Raji (cell line): Measurements from ENCODE around the gene GSK3B.

Source experiments
- POLR2A ChIP-seq: IDR thresholded peaks from 2 replicates; pipeline ENCODE4 v1.6.1; 2011; ENCODE audit warnings: low read depth, low read length, control low read depth; ENCODE audit not compliant: insufficient read depth

The GSK3B gene

DNA sequence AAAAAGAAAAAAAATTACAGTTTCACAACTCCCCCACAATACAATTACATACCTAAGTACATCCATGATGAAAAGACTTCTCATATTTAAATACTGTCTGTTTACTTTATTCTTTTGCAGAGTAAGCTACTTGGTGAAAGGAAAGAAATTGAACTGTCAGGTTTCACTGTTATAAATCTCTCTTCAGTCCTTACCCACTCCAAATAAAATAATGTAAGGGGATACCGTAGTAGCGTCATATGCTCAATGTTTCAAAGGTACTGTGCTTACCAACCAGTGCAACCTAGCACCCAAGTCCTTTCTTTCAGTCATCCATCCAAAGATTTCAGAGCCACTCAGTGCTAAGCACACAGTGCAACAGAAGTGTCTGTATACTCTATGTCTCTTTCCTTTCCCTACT is 13.4 kb downstream of the GSK3B start:
- TF ChIP-seq POLR2A: no peak

DNA sequence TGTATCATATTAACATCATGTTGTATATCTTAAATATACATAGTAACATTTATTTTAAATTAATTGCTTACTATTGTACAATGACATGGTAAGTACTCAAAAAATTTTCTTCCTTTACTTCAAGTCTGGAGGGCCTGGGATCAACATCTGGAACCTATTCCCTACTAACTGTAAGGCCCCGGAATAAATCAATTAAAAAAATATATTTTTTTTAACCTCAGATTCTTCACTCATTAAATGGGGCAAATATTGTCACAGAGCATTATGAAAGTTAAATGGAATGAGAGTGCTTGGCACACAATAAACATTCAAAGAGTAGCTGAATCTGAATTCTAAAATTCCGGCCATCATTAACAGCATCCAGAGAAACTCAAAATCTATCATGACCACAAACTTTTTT is 16.5 kb downstream of the GSK3B start:
- no peak for TF ChIP-seq POLR2A

DNA sequence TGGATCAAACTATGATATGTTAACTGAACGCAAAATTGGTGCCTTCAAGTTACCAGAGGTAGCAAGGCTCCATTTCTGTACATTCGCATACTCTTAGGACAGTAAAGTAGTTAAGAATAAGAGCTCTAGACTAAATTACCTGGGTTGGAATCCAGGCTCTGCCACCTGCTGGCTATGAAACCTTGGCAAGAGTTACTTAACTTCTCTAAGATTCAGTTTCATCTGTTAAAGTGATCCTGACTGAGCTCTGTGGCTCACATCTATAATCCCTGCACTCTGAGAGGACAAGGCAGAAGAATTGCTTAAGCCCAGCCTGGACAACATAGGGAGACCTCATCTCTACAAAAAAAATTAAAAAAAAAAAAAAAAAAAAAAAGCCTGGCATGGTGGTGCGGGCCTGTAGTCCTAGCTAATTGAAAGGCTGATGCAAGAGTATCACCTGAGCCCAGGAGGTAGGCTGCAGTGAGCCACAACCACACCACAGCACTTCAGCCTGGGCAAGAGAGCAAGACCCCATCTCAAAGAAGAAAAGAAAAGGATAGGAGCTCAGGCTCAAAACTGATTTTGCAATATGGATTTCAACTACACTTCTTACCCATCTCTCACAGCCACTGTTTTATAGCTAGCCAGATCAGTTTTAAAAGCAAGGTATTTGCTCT is 21.3 kb downstream of the GSK3B start:
- no peak for TF ChIP-seq POLR2A

DNA sequence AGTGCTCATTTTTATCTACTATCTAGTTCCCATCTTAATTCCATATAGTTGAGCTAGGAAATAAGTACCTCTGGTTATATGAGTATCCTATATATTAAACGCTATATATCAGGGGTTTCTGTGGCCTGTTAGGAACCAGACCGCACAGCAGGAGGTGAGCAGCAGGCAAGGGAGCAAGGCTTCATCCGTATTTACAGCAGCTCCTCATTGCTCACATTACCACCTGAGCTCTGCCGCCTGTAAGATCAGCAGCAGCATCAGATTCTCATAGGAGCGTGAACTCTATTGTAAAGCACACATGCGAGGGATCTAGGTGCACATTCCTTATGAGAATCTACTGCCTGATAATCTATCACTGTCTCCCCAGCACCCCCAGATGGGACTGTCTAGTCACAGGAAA is 23.0 kb downstream of the GSK3B start:
- TF ChIP-seq POLR2A: no peak

DNA sequence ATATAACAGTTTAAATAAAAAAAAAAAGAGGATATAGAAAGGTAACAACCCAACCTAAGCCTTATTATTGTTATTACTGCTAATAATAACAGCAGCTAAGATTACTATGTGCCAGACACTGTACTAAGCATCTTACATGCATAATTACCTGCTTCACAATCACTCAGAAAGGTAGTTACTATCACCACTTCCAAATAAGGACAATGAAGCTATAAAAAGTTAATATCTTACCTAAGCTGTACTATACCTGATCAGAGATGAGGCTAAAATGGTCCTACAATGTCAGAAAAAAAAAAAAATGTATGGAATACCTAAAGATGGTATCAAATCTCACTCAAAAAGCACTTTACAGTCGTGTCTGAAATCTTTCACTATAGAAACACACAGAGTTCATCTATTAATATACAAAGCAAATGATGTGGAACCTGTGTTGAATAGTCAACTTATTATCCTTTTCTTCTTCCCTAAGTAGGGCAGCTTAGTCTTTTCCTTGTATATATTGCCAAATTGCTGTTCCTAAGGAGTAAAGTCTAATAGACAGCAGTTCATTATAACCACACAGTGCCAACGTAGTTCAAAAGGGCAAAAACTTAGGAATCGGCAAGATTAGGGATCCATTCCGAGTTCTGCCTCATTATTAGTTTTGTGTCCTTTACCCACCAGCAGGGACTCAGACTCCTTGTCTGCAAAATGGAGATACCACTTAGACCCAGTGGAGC is 23.8 kb downstream of the GSK3B start:
- TF ChIP-seq POLR2A: no peak

DNA sequence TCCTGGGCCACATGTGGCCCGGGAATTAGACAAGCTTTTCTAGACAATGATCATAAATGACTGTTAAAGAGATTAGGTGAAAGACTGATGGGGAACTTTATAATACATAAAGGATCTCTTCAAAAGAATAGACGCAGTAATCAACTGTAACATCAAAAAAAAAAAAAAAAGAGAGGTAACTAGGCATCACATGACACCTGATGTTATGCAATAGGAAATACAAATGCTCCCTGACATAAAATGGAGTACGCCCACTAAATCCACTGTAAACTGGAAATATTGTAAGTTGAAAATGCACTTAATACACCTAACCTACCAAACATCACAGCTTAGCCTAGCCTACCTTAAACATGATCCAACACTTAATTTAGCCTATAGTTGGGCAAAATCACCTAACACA is 27.2 kb downstream of the GSK3B start:
- TF ChIP-seq POLR2A: no peak

DNA sequence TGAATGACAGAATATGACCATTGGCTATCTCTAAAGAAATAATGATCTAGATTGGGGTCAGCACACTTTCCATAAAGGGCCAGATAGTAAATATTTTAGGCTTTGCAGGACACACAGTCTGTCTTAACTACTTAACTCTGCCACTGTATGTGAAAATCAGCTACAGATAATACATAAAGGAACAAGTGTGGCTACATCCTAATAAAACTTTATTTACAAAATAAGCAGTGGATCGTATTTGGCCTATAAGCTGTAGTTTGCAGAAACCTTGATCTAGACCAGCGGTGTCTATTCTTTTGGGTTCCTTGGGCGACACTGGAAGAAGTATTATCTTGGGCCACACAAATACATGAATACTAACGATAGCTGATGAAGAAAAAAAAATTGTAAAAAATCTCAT is 27.6 kb downstream of the GSK3B start:
- no peak for TF ChIP-seq POLR2A

DNA sequence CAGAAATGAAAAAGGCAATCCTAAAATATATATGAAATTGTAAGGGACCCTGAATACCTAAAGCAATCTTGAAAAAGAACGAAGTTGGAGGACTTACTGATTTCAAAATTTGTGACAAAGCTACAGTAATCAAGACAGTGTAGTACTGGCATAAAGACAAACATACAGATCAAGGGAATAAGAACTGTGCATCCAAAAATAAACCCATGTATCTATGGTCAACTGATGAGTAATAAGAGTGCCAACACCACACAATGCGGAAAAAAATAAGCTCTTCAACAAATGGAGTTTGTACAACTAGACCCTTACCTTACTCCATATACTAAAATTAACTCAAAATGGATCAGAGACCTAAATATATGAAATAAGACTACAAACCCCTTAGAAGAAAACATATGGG is 29.6 kb downstream of the GSK3B start:
- no peak for TF ChIP-seq POLR2A

DNA sequence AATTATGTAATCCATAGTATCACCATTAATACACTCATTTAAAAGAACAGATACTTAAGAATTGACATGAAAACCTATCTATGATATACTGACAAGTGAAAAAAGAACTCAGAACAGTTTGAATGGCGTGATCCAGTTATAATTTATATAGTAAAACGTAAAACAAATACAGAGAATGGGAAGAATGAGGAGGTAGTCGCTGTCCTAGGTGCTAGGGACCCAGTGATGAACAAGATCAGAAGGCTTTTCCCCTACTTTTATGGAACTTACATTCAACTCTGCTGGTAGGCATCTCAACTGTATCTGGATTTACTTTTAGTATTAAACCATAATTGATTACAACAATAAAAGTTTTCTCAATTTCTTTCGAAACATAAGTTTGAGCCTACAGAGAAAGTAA is 31.8 kb downstream of the GSK3B start:
- no peak for TF ChIP-seq POLR2A

DNA sequence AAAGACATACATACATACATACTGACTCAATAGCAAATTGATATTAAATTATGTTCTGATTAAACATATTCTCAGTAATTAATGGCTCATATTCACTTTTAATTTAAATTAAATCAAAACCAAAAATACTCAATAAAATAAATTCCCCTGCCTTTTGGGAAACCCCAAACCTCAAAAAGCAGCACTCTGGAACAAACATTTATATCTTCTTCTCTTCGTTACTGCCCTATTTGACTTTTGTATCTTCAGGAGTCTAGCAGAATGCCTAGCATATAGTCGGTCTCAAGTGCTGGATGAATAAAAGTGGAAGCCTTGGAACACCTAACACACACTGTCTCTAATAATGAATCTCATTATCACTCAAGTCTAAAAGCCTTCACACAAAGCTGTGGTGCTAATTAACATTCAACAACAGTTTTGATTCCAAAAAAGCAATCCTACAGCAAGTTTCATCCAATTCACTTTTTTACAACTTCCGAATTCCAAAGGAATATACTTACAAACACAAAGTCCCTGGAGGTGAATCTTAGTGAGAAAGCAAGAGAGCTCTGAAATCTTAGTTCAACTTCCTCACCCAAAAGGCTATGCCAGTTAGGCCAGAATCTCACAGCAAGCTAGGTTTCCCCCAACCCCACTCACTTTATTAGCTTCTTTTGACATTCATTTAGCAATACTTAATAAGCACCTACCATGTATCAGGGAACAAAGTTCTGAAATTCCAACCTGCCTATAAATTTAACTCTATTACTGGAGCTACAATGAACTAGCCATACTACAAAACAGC is 35.0 kb downstream of the GSK3B start:
- no peak for TF ChIP-seq POLR2A

DNA sequence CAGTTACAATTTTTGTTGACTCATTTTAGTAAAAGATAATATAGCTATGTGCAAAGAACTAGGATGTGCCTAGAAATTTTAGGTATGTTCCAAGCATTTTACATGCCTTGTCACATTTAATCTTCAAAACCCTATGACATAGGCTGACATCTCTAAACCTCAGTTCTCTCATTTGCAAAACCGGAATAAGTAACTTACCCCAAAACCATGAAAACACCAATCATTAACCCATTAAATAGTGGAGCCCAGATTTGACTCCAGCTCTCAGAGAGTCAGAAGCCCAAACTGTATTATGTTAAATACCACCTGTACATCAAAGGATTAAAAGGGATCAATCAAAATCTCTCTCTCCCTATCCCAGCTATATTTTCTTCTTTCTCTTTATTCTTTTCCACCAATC is 36.6 kb downstream of the GSK3B start:
- no peak for TF ChIP-seq POLR2A

DNA sequence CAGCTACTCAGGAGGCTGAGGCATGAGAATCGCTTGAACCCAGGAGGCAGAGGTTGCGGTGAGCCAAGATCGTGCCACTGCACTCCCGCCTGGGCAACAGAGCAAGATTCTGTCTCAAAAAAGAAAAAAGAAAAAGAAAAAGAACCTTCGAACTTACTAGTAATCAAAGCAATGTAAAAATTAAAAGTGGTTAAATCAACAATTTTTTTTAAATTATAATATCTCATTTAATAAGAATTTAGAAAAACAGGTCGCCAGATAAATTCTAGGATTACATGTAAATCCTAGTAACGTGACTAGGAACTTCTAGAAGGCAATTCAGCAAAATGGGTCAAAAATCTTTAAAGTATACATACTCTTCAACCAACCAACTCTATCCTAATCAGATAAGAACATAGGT is 37.2 kb downstream of the GSK3B start:
- no peak for TF ChIP-seq POLR2A

DNA sequence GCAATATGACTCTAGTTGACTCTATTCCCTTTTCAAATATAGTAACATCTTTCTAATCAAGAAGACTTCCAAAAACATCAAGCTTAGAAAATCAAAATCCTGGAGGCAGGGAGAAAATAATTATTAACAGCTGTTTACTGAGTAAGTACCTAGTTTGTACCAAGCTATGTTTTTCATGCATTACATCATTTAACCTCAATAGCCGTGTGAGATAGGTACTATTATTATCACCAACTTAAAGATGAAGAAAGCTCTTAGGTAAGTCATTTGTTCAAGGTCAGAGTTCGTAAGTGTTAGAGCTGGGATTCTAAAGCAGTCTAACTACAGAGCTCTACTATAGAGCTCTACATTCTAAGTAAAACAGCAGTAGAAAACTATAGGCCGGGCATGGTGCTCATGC is 41.6 kb downstream of the GSK3B start:
- TF ChIP-seq POLR2A: no peak

DNA sequence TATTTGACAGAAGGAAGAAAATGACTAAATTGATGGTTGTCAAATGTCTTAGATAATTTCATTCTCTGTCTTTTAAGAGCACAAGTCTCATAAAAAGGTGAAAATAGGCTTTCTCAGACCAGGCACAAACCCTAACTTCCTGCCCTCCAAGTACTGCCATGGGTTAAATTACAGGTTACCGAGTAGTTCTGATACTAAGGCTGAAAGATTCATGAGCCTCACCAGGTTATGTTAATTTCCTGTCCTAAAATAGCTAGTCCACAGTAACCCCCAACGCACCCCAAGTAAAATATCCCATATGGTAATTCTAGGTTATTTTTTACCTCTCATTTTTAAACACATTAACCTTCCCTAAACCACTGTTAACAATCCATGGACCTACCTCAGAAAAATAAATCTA is 42.0 kb downstream of the GSK3B start:
- no peak for TF ChIP-seq POLR2A

DNA sequence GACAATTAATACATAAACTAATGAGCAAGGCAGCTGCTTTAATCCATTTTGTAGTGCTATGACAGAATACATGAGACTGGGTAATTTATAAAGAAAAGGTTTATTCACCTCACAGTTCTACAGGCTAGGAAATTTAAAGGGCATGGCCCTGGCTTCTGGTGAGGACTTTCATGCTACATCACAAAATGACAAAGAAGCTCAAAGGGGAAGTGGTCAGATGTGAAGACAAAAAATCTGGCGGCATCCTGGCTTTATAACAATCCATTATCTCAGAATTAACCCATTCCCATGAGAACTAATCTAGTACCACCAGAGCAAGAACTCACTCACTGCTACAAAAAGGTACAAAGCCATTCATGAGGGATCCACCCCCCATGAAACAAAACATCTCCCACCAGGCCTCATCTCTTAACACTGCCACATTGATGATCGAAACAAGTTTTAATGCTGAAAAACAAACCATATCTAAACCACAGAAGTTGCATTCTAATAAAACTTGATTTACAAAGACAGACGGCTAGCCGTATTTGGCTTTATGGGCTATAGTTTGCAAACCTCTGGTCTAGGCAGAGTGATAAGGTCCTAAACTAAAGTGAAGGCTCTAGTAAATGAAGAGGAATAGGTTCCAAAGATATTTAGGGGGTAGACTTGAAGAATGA is 44.2 kb downstream of the GSK3B start:
- TF ChIP-seq POLR2A: no peak

DNA sequence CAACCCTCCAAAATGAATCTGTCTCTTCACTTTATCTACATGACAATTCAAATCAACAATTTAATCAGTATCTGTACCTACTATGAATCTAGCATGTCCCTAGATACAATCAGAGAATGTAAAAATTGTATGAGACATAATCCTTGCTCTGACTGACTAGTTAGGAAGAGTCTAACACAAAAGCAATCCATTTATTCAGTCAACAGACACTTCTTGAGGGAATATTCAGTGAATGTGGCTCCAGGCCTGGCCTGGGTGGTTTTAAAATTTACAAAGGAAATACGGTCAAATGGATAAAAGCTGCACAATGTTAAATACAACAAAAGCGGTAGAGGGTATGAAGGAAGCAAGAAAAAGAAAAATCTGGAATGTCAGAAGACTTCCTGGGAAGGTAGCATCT is 45.2 kb downstream of the GSK3B start:
- TF ChIP-seq POLR2A: no peak
